Measurements from ENCODE around the gene SMU1.

GRCh38 chr9:33017283-33018041 lies 59.0 kb downstream of the SMU1 start:
- TF ChIP-seq, protein P1, sequence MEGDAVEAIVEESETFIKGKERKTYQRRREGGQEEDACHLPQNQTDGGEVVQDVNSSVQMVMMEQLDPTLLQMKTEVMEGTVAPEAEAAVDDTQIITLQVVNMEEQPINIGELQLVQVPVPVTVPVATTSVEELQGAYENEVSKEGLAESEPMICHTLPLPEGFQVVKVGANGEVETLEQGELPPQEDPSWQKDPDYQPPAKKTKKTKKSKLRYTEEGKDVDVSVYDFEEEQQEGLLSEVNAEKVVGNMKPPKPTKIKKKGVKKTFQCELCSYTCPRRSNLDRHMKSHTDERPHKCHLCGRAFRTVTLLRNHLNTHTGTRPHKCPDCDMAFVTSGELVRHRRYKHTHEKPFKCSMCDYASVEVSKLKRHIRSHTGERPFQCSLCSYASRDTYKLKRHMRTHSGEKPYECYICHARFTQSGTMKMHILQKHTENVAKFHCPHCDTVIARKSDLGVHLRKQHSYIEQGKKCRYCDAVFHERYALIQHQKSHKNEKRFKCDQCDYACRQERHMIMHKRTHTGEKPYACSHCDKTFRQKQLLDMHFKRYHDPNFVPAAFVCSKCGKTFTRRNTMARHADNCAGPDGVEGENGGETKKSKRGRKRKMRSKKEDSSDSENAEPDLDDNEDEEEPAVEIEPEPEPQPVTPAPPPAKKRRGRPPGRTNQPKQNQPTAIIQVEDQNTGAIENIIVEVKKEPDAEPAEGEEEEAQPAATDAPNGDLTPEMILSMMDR (IDR thresholded peaks at IDR 0.05 in 4 of 5, conservative IDR thresholded peaks at IDR 0.05 in 1 of 5), result no peak
- TF ChIP-seq POLR2A (IDR thresholded peaks at IDR 0.05), result no peak

All from gastrocnemius medialis (tissue), 4 donors.